Endothelial cell of umbilical vein (primary cell): ENCODE measurements around the gene TAF7. TPM values are rescaled to one million over a fixed set of nuclear protein-coding genes. Genes with fewer than 3 reads are reported as not detected.

ENCODE experiments used
- BruUV-seq: library from RNA; stranded (reverse); fragments of 400-500 nt; replicated peaks from 2 replicates; lab custom pipeline; 2021; lab: Mats Ljungman, UMichigan
- CTCF ChIA-PET: fragments of 300-600, 350-600 bp; sonication (Branson Sonifier 250); formaldehyde crosslinking; loops from one replicate; lab custom pipeline; 2021; ENCODE audit warnings: antibody characterized with exemption, inconsistent platforms; lab: Charles Lee
- POLR2A ChIA-PET: fragments of 300-600, 350-600 bp; sonication (Branson Sonifier 250); formaldehyde crosslinking; loops from one replicate; lab custom pipeline; 2021; ENCODE audit warnings: antibody characterized with exemption, inconsistent platforms; lab: Charles Lee
- DNase-seq: peaks from one replicate; pipeline ENCODE4 v3.0.0-alpha.2; 2011; ENCODE audit warnings: low read depth, low spot score
- FAIRE-seq: peaks from 2 replicates; lab custom pipeline; 2011; peaks lifted over from hg19 to GRCh38; lab: Jason Lieb, UNC
- H2AFZ ChIP-seq: 2 replicates; pipeline ENCODE4 v1.6.0; 2012; ENCODE audit warnings: low read depth, low read length, control low read depth, inconsistent platforms
- H3K27ac ChIP-seq: 2 replicates; pipeline ENCODE4 v1.5.1; 2011; ENCODE audit warnings: low read depth, mild to moderate bottlenecking, control low read depth, low read length, moderate library complexity; ENCODE audit not compliant: insufficient read depth
- H3K27me3 ChIP-seq, 2 experiments: 2 replicates each; pipeline versions ENCODE4 v1.6.0 to v1.6.1; 2011; ENCODE audit warnings: low read length in 2 of 2, mixed read lengths in 1 of 2; ENCODE audit not compliant: control insufficient read depth in 2 of 2, insufficient read depth in 2 of 2
- H3K36me3 ChIP-seq, 2 experiments: 2 replicates in 1 of 2; 3 replicates in 1 of 2; pipeline ENCODE4 v1.5.1; 2011; ENCODE audit warnings: low read length in 2 of 2, mild to moderate bottlenecking in 1 of 2, moderate library complexity in 1 of 2; ENCODE audit not compliant: control insufficient read depth in 2 of 2, insufficient read depth in 2 of 2; ENCODE audit errors: extremely low read depth in 1 of 2
- H3K4me1 ChIP-seq: 3 replicates; pipeline ENCODE4 v1.5.1; 2011; ENCODE audit warnings: mild to moderate bottlenecking, low read length; ENCODE audit not compliant: control insufficient read depth, insufficient read depth; ENCODE audit errors: extremely low read depth
- H3K4me2 ChIP-seq: 2 replicates; pipeline ENCODE4 v1.6.1; 2011; ENCODE audit warnings: low read length, control low read depth, mixed read lengths; ENCODE audit not compliant: insufficient read depth
- H3K4me3 ChIP-seq, 3 experiments: fragments of 200-600 bp in 1 of 3; sonication (generic), shearing (Covaris generic) in 1 of 3; replicated peaks in 1 of 3; 2 replicates each; pipeline ENCODE4 v1.5.1; 2011 to 2016; ENCODE audit warnings: control low read depth in 3 of 3, low read length in 3 of 3, mild to moderate bottlenecking in 2 of 3, inconsistent platforms in 1 of 3, low read depth in 1 of 3, moderate library complexity in 1 of 3; ENCODE audit not compliant: insufficient read depth in 1 of 3
- H3K79me2 ChIP-seq: 2 replicates; pipeline ENCODE4 v1.6.0; 2012; ENCODE audit warnings: low read length, inconsistent platforms; ENCODE audit not compliant: control insufficient read depth, insufficient read depth
- H3K9ac ChIP-seq: replicated peaks from 2 replicates; pipeline ENCODE3; 2011; ENCODE audit warnings: low read length, control low read depth; ENCODE audit not compliant: insufficient read depth; ENCODE audit errors: extremely low read depth
- H3K9me1 ChIP-seq: replicated peaks from 3 replicates; pipeline ENCODE4 v1.6.0; 2011; ENCODE audit warnings: mild to moderate bottlenecking, low read length; ENCODE audit not compliant: control insufficient read depth, insufficient read depth; ENCODE audit errors: extremely low read depth
- H3K9me3 ChIP-seq: replicated peaks from 2 replicates; pipeline ENCODE4 v1.5.1; 2012; ENCODE audit warnings: low read length, inconsistent platforms; ENCODE audit not compliant: control insufficient read depth, insufficient read depth
- H4K20me1 ChIP-seq: replicated peaks from 2 replicates; pipeline ENCODE3; 2011; ENCODE audit warnings: mild to moderate bottlenecking, low read length; ENCODE audit not compliant: control insufficient read depth, insufficient read depth; ENCODE audit errors: extremely low read depth
- CTCF ChIP-seq, 2 donors: IDR thresholded peaks; 1 replicate in 1 of 2; 2 replicates in 1 of 2; pipeline ENCODE4 v1.5.1; 2011; ENCODE audit warnings: low read length in 2 of 2, mild to moderate bottlenecking in 2 of 2, moderate library complexity in 2 of 2, control low read depth in 1 of 2, inconsistent platforms in 1 of 2, low read depth in 1 of 2; ENCODE audit not compliant: insufficient read depth in 1 of 2; ENCODE audit errors: extremely low read depth in 1 of 2
- EZH2 ChIP-seq: IDR thresholded peaks from 2 replicates; pipeline ENCODE4 v1.6.1; 2012; ENCODE audit warnings: borderline replicate concordance, low read depth, mild to moderate bottlenecking, moderate library complexity, low read length, inconsistent platforms; ENCODE audit not compliant: severe bottlenecking
- FOS ChIP-seq: IDR thresholded peaks from 2 replicates; pipeline ENCODE4 v1.6.1; 2011; ENCODE audit warnings: mild to moderate bottlenecking, low read length, moderate library complexity, borderline replicate concordance; ENCODE audit not compliant: insufficient read depth
- GATA2 ChIP-seq: IDR thresholded peaks from 2 replicates; pipeline ENCODE4 v1.7.0; 2011; ENCODE audit warnings: low read depth, mild to moderate bottlenecking, moderate library complexity, mixed read lengths, low read length; ENCODE audit not compliant: insufficient read length, insufficient read depth
- JUN ChIP-seq: IDR thresholded peaks from 2 replicates; pipeline ENCODE4 v1.6.1; 2011; ENCODE audit warnings: borderline replicate concordance, low read depth; ENCODE audit not compliant: insufficient read length, insufficient read depth
- MYC ChIP-seq: IDR thresholded peaks from one replicate; pipeline ENCODE4 v1.6.1; 2011; ENCODE audit warnings: mild to moderate bottlenecking, low read depth, low read length
- POLR2A ChIP-seq: IDR thresholded peaks from 2 replicates; pipeline ENCODE4 v1.6.1; 2012; ENCODE audit warnings: low read depth, mild to moderate bottlenecking, control low read depth, low read length
- POLR2AphosphoS5 ChIP-seq: IDR thresholded peaks from 2 replicates; pipeline ENCODE4 v1.6.1; 2012; ENCODE audit warnings: low read depth, mild to moderate bottlenecking, control low read depth, low read length, moderate library complexity; ENCODE audit not compliant: insufficient read depth
- dilution Hi-C: fragments of 300-500 bp; cut with MboI; formaldehyde crosslinking; loops from one replicate; pipeline ENCODE4 v1.15.0; 2019; ENCODE audit warnings: low sequenced_read_pairs; ENCODE audit not compliant: extremely low pct_ligation_motif_present
- intact Hi-C: fragments of 100-400 bp; cut with micrococcal nuclease; formaldehyde crosslinking; loops from one replicate; pipeline ENCODE4 v1.10.0; 2022
- polyA plus RNA-seq, 4 experiments: library from polyadenylated mRNA; depleted of rRNA in 3 of 4; stranded (reverse) in 3 of 4; unstranded in 1 of 4; fragments of >200 nt; gene quantifications; 2 replicates each; pipeline versions ENCODE4 v1.2.1 to v1.2.3, GENCODE V29; 2011 to 2012; ENCODE audit warnings: missing spikeins in 1 of 4
- total RNA-seq: library from RNA; stranded (reverse); gene quantifications from 2 replicates; pipeline ENCODE4 v1.2.3, GENCODE V29; 2021
- TF ChIP-seq, protein P1 (sequence below): IDR thresholded peaks from 2 replicates; pipeline ENCODE4 v1.6.1; 2011; ENCODE audit not compliant: insufficient read depth, insufficient read length

The TAF7 gene
- total and polyA plus RNA-seq, 2 donors (not counting 3 experiments of a cell fraction or from before 2014, with no cell fraction given), result 21.8 to 62.0 TPM

GRCh38 chr5:141366016-141366896 lies 45.7 kb upstream of the TAF7 start:
- H3K9me1 ChIP-seq, result no peaks in the 10 kb centered on the region
- no peak overlapping the region for H2AFZ ChIP-seq
- peaks cover 2% of the 10 kb centered on the region for H3K9me3 ChIP-seq
- intact Hi-C loops, result no loop called here
- H3K27ac ChIP-seq, result no peak overlapping the region
- no peaks in the 10 kb centered on the region for H3K4me1 ChIP-seq
- H4K20me1 ChIP-seq, result no peaks in the 10 kb centered on the region
- TF ChIP-seq EZH2, result peak; percentile 39
- TF ChIP-seq FOS, result no peak
- no peak for TF ChIP-seq JUN
- H3K79me2 ChIP-seq, result no peaks in the 10 kb centered on the region
- H3K9ac ChIP-seq, result no peak overlapping the region
- BruUV-seq, result no TSS peak
- no peak overlapping the region for H3K4me2 ChIP-seq
- DNase-seq, result no peak
- ChIA-PET POLR2A (no interaction called here), CTCF (interaction anchor here (0.8 to 1.3 kb wide), 2 partner anchors 22 to 36 kb away, joined by 3 read pairs; partner anchors contain the start of genes PCDHGA1 and PCDHGA3)
- no peaks in the 10 kb centered on the region for H3K36me3 ChIP-seq
- H3K4me3 ChIP-seq, result no peak overlapping the region
- no peak for FAIRE-seq
- peaks cover 52 to 90% of the 10 kb centered on the region in 2 experiments for H3K27me3 ChIP-seq
- dilution Hi-C loops, result no loop called here

DNA sequence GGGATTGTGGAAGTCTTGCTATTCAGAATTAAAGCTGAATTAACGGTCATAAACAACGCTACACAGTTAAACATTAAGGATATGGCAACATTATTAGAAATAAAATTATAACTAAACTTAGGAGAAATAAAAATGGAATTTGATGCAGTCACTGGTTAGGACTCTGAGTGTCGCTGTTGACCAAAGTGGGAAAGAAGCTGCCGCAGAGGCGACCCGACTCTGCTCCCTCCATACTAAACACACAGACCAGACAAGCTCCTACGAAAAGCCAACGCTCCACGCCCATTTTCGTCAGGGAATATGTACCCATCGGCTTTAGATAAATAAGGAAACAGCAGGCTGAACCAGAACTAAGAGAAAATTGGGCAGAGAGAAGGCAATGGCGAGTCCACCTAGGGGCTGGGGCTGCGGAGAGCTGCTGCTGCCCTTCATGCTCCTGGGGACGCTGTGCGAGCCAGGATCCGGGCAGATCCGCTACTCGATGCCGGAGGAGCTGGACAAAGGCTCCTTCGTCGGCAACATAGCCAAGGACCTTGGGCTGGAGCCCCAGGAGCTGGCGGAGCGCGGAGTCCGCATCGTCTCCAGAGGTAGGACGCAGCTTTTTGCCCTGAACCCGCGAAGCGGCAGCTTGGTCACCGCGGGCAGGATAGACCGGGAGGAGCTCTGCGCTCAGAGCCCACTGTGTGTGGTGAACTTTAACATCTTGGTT lies 43.5 kb upstream of the TAF7 start, which contains the start of gene PCDHGA5:
Gene PCDHGA5, plus strand, starts transcription at position 211 of the 709 bp plus-strand sequence. Its CDS starts 169 bp downstream, at position 380.
- Histone ChIP-seq H3K9me3 (peaks cover 2% of the 10 kb centered on the region), H3K9me1 (no peaks in the 10 kb centered on the region), H3K27me3 (peaks cover 51 to 81% of the 10 kb centered on the region in 2 experiments), H2AFZ (no peak within 1 kb of the TSS), H3K4me2 (no peak within 1 kb of the TSS), H3K79me2 (no peaks in the 10 kb centered on the region), H3K36me3 (no peaks in the 10 kb centered on the region), H3K4me1 (no peaks in the 10 kb centered on the region), H3K4me3 (no peak within 1 kb of the TSS), H4K20me1 (no peaks in the 10 kb centered on the region), H3K9ac (no peak within 1 kb of the TSS), H3K27ac (no peak within 1 kb of the TSS)
- dilution Hi-C loops (no loop called here), intact Hi-C loops (no loop called here)
- FAIRE-seq (no peak), DNase-seq (no peak)
- no peak for TF ChIP-seq POLR2A
- no peak for TF ChIP-seq MYC
- no peak for TF ChIP-seq JUN
- TF ChIP-seq EZH2, result no peak
- no peak for TF ChIP-seq CTCF (IDR thresholded peaks at IDR 0.05; ENCODE audit: extremely low read depth in 1 of 2, insufficient read depth in 1 of 2, low read depth in 1 of 2, low read length in 2 of 2)
- no peak for TF ChIP-seq POLR2AphosphoS5
- no peak for TF ChIP-seq GATA2
- TF ChIP-seq, protein P1, sequence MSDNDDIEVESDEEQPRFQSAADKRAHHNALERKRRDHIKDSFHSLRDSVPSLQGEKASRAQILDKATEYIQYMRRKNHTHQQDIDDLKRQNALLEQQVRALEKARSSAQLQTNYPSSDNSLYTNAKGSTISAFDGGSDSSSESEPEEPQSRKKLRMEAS, result no peak
- no peak for TF ChIP-seq FOS
- ChIA-PET CTCF (interaction anchor here (0.7 to 1.7 kb wide), 13 partner anchors 9 to 200 kb away, joined by 3 to 9 read pairs (median 4); partner anchors contain the start of genes PCDHGA1, PCDHGA10, PCDHGA11 and PCDHGA2), POLR2A (no interaction called here)
- BruUV-seq, result no TSS peak
